GM18519 (cell line): ENCODE measurements around the gene SLC35F4.
"Not testable (repeated sequence)": the region's sequence is repeated elsewhere in the genome, so short reads cannot be mapped to it uniquely, and the experiment has no call there.

Experiments
- ATAC-seq: cut with Tn5 transposase; IDR thresholded peaks from one replicate; pipeline ENCODE4 v1.9.1; 2021; ENCODE audit warnings: mild to moderate bottlenecking, moderate library complexity; ENCODE audit not compliant: unreplicated experiment, low FRiP score

SLC35F4 gene

DNA sequence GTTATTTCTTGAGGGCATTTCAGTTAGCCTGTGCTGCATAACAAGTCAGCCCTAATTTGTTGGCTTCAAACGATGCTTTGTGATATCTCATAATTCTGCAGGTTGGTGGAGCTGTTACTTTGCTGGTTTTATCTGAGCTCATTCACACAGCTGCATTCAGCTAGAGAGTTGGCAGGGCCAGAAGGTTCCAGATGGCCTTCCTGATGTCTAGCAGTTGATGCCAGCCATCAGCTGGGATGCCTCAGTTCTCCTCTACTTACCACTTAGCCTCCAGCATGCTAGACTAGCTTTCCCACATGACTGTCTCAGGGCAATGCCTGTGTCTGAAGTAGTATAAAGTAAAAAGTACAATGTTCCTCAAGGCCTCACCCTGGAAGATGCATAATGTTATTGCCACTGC is 130.6 kb downstream of the SLC35F4 start:
- no peak for ATAC-seq

DNA sequence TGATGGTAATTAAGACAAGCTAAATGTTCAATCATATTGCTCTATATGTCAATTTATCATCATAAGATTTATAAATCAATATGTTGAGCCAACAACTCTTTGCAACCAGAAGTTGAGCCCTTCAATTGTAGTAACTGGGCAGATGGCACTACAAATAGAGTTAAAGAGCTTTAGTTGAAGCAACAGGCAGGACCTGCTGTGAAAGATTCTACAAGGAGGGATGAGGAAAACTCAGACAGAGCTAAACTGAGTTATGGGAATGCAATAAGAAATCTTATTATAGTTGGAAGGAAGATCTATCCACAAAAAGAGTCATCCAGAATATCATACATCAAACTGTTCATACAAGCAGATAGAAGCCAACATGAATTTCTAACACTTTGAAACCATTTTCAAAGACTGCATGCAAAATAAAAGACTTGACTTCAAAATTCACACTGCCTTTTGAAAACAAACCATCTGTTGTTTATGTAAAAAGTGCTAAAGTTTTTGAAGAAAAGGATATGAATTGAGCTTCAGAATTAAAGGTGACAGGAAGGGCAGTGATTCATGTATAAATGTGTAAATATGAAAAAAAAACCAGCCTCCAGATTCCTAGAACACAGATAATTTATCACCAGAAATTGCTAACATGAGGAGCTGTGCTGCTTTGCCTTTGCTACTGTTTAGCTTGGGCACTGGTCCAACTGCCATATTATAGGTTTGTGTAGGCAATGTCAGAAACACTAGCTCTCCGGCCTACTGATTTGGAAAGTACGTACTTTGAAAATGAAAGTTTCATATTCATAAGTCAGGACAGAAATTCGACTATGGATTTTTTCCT is 133.2 kb downstream of the SLC35F4 start:
- no peak for ATAC-seq

DNA sequence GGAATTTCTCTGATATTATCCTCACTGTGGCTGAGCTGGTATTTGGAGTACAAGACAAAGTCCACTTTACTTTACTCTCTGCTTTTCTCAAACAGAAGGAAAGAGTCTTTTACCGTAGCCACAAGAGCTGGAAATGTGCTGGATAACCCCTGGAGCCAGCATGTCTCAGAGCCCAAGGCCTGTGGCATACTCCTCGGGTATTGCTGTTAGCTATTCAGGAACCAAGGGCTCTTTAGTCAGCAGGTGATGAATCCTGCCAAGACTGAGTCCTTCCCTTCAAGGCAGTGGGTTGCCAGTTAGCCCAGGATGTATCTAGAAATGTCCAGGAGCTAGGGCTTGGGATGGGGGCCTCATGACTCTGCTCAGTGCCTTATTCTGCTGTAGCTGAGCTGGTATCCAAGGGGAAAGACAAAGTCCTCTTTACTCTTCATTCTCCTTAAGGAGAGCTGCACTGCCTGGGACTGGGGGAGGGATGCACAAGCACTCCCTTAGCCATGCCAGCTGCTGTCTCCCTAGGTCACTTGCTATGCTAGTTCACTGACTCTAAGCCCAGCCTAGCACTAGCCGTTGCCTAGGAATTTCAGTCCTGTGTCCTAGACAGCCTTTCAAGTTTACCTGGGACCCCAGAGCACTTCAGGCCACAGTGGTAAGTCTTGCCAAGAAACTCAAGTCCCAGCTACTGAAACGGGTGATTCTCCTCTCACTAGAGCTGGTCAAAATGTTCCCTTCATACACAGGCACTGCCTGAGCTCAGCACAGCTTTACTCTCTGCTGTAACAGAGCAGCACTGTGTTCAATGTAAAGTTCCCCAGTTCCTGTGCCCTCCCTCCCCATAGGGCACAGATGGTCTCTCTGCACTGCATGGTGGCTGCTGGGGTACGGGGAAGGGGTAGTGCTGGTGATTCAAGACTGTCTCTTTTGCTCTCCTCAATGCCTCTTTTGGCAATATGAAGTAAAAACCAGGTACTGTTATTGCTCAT is 136.4 kb downstream of the SLC35F4 start:
- ATAC-seq, result no peak

DNA sequence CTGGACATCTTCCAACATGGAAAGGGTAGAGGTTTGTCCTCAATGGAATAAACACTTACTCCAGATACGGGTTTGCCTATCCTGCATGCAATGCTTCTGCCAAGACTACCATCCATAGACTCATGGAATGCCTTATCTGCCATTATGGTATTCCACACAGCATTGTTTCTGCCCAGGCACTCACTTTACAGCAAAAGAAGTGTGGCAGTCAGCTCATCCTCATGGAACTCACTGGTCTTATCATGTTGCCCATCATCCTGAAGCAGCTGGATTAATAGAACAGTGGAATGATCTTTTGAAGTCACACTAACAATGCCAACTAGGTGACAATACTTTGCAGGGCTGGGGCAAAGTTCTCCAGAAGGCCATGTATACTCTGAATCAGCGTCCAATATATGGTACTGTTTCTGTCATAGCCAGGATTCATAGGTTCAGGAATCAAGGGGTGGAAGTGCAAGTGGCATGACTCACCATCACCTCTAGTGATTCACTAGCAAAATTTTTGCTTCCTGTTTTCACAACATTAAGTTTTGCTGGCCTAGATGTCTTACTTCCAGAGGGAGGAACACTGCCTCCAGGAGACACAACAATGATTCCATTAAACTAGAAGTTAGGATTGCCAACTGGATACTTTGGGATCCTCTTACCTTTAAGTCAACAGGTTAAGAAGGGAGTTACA is 140.4 kb downstream of the SLC35F4 start:
- ATAC-seq, result no peak

DNA sequence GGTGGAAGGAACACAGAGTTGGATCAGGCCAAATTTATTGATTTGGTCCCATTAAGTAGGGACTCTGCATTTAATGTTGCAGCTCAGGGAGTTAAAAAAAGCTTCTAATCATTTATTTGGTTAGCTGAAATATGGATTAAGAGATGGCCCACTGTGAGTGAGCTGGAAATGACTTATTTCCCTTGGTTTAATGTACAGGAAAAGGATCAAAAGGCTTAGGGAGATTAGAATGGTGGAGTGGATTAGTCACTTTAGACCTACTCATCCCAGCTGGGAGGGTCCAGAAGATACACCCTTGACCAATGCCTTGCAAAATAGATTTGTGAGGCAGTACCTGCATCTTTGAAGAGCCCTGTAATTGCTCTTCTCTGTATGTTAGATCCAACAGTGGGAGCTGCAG is 143.8 kb downstream of the SLC35F4 start:
- ATAC-seq, result not testable (repeated sequence)

DNA sequence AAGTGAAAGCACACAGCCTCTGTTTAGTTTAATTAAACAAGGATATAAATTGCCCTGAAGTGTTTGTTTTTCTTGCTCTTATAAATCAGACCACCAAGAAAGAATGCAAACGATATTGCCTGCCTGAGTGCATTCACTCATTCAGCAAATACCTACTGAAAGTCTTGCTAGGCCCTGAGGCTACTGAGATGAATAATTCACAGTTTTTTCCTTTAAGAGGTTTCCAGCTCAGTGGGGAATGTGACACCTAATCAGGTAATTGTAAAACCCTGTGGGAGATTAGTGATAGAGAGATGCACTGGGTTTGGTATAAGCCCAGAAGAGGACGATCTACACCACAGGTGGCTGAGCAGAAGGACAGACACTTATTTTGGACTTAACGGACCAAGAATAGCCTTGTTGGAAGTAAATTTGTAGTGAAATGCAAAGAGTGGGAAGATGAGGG is 151.4 kb downstream of the SLC35F4 start:
- no peak for ATAC-seq

- no peak for ATAC-seq
Observed at GRCh38 chr14:57712698-57713097, 153.2 kb downstream of the SLC35F4 start.

DNA sequence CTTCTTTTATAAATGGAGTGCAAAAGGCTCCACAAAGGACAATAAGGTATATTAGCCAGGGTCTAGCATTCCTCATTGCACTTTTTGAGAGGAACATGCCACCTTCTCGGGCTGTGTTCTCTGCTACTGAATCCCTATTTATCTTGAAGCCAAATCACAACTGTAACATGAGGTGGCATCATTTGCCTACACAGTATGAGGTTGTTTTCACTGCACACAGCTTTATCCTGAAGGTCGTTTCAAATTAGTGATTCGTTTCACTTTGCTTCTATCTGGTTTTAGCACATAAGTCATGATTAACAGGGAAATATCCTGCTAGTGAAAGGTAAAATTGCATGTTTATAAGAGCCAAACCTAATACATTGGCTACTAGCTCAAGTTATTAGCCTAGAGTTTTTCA is 153.8 kb downstream of the SLC35F4 start:
- ATAC-seq, result no peak

- no peak for ATAC-seq
Observed at GRCh38 chr14:57709909-57710308, 156.0 kb downstream of the SLC35F4 start.

DNA sequence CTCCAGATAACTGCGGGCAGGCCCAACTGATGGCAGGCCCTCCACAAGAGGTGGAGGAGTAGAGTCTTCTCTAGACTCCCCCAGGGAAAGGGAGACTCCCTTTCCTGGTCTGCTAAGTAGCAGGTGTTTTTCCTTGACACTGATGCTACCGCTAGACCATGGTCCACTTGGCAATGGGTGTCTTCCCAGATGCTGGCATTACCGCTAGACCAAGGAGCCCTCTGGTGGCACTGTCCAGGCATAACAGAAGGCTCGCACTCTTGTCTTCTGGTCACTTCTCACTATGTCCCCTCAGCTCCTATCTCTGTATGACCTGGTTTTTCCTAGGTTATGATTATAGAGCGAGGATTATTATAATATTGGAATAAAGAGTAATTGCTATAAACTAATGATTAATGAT is 156.8 kb downstream of the SLC35F4 start:
- ATAC-seq, result not testable (repeated sequence)

GRCh38 chr14:57707219-57707618 is 158.7 kb downstream of the SLC35F4 start:
- no peak for ATAC-seq

- no peak for ATAC-seq
Observed at GRCh38 chr14:57704763-57705162, 161.1 kb downstream of the SLC35F4 start.

DNA sequence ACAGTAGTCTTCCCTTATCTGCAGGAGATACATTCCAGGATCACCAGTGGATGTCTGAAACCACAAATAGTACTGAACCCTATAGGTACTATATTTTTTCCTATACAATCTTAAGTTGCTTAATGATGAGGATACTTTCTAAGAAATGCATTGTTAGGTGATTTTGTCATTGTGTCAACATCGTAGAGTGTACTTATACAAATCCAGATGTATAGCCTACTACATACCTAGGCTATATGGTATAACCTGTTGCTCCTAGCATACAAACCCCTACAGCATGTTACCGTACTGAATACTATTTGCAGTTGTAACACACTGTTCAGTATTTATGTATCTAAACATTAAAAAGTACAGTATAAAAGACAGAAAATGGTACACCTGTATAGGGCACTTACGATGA is 165.9 kb downstream of the SLC35F4 start:
- no peak for ATAC-seq

DNA sequence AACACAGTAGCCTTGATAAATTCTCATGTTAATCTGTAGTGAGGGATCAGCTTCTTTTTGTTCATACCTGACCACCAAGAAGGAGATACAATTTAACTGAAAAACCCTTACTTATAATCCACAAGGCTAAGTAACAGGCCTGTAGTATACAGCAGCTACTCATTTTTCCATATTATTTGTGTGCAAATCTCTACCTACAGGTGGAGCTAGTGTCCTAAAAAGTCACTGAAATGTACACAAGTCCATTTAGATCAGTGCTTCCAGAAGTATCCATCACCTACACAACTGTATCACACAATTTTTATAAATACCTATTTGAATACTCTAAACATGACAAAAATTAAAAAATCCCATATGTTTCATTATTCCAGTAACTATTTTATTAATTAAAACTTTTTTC is 173.2 kb downstream of the SLC35F4 start:
- no peak for ATAC-seq

- no peak for ATAC-seq
Observed at GRCh38 chr14:57687416-57687815, 178.5 kb downstream of the SLC35F4 start.

GRCh38 chr14:57686304-57686703 is 179.6 kb downstream of the SLC35F4 start:
- ATAC-seq, result no peak

GRCh38 chr14:57671021-57671420 is 194.9 kb downstream of the SLC35F4 start:
- no peak for ATAC-seq

GRCh38 chr14:57660208-57660607 is 205.7 kb downstream of the SLC35F4 start:
- no peak for ATAC-seq

GRCh38 chr14:57659052-57659451 is 206.8 kb downstream of the SLC35F4 start:
- no peak for ATAC-seq

GRCh38 chr14:57657487-57657886 is 208.4 kb downstream of the SLC35F4 start:
- no peak for ATAC-seq

- no peak for ATAC-seq
Observed at GRCh38 chr14:57656853-57657252, 209.0 kb downstream of the SLC35F4 start.
